ENCODE measurements around the gene ADAMTS12. TPM values are rescaled to one million over a fixed set of nuclear protein-coding genes. Genes with fewer than 3 reads are reported as not detected.

The ADAMTS12 gene
- polyA plus RNA-seq, 1 experiment: 46.8 TPM

- ChIA-PET POLR2A (no interaction called here), CTCF (no interaction called here)
- TF ChIP-seq, protein P1, sequence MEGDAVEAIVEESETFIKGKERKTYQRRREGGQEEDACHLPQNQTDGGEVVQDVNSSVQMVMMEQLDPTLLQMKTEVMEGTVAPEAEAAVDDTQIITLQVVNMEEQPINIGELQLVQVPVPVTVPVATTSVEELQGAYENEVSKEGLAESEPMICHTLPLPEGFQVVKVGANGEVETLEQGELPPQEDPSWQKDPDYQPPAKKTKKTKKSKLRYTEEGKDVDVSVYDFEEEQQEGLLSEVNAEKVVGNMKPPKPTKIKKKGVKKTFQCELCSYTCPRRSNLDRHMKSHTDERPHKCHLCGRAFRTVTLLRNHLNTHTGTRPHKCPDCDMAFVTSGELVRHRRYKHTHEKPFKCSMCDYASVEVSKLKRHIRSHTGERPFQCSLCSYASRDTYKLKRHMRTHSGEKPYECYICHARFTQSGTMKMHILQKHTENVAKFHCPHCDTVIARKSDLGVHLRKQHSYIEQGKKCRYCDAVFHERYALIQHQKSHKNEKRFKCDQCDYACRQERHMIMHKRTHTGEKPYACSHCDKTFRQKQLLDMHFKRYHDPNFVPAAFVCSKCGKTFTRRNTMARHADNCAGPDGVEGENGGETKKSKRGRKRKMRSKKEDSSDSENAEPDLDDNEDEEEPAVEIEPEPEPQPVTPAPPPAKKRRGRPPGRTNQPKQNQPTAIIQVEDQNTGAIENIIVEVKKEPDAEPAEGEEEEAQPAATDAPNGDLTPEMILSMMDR (IDR thresholded peaks at IDR 0.05; ENCODE audit: low read depth, low read length): no peak
- Histone ChIP-seq H3K4me3 (ENCODE audit: low read depth, low read length) (no peak overlapping the region), H3K9me3 (ENCODE audit: control insufficient read depth, insufficient read depth, low read length) (no peaks in the 10 kb centered on the region), H3K27me3 (ENCODE audit: control insufficient read depth, insufficient read depth, low read length) (no peaks in the 10 kb centered on the region), H3K27ac (ENCODE audit: low read depth, low read length) (no peak overlapping the region)
- no peak for DNase-seq (ENCODE audit: low read depth, low spot score)
Observed at GRCh38 chr5:33738097-33738496, 153.7 kb downstream of the ADAMTS12 start.

GRCh38 chr5:33737697-33738096 lies 154.1 kb downstream of the ADAMTS12 start:
- H3K27ac ChIP-seq (ENCODE audit: low read depth, low read length): no peak overlapping the region
- CTCF ChIA-PET: no interaction called here
- H3K4me3 ChIP-seq (ENCODE audit: low read depth, low read length): no peak overlapping the region
- POLR2A ChIA-PET: no interaction called here
- no peaks in the 10 kb centered on the region for H3K9me3 ChIP-seq (ENCODE audit: control insufficient read depth, insufficient read depth, low read length)
- no peak for DNase-seq (ENCODE audit: low read depth, low spot score)
- H3K27me3 ChIP-seq (ENCODE audit: control insufficient read depth, insufficient read depth, low read length): no peaks in the 10 kb centered on the region
- TF ChIP-seq, protein P1 (IDR thresholded peaks at IDR 0.05; ENCODE audit: low read depth, low read length): no peak

DNA sequence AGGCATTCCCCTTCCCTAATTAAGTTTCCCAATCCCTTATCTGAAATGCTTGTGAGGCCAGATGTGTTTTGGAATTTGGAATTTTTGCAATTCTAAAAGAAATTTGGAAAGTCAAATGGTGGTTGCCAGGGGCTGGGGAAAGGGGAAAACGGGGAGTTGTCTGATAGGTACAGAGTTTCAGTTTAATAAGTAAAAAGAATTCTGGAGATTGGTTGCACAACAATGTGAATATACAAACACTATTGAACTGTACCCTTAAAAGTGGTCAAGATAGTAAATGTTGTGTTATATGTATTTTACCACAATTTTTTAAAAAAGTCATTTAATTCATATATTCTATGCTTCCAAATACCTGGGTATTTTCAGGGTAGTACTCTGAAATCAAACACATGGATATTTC lies 154.5 kb downstream of the ADAMTS12 start:
- ChIA-PET CTCF (no interaction called here), POLR2A (no interaction called here)
- DNase-seq (ENCODE audit: low read depth, low spot score): no peak
- Histone ChIP-seq H3K9me3 (ENCODE audit: control insufficient read depth, insufficient read depth, low read length) (no peaks in the 10 kb centered on the region), H3K27ac (ENCODE audit: low read depth, low read length) (no peak overlapping the region), H3K27me3 (ENCODE audit: control insufficient read depth, insufficient read depth, low read length) (no peaks in the 10 kb centered on the region), H3K4me3 (ENCODE audit: low read depth, low read length) (no peak overlapping the region)
- TF ChIP-seq, protein P1 (IDR thresholded peaks at IDR 0.05; ENCODE audit: low read depth, low read length): no peak

- CTCF ChIA-PET: no interaction called here
- peak; percentile 75 for DNase-seq (ENCODE audit: low read depth, low spot score)
- POLR2A ChIA-PET: no interaction called here
- peak overlapping the region; percentile 33 for H3K27ac ChIP-seq (ENCODE audit: low read depth, low read length)
- no peaks in the 10 kb centered on the region for H3K27me3 ChIP-seq (ENCODE audit: control insufficient read depth, insufficient read depth, low read length)
- TF ChIP-seq, protein P1 (IDR thresholded peaks at IDR 0.05; ENCODE audit: low read depth, low read length): no peak
- no peak overlapping the region for H3K4me3 ChIP-seq (ENCODE audit: low read depth, low read length)
- no peaks in the 10 kb centered on the region for H3K9me3 ChIP-seq (ENCODE audit: control insufficient read depth, insufficient read depth, low read length)
Observed at GRCh38 chr5:33736510-33736909, 155.3 kb downstream of the ADAMTS12 start.

DNA sequence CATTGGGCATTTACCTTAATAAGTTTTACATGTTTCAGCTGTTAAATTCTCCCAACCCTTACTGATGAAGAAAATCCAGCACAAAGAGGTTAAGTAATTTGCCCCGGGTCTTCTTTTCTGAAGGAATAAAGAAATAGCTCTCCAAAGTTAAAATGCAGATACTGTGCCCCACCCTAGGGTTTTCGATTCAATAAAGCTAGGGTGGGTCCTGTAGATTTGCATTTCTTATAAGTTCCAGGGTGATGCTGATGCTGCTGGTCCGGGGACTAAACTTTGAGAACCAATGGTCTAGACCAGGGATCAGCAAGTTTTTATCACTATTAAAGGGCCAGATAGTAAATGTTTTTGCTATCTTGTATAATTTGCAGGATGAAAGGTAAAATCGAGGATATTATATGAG lies 156.7 kb downstream of the ADAMTS12 start:
- TF ChIP-seq, protein P1 (IDR thresholded peaks at IDR 0.05; ENCODE audit: low read depth, low read length): no peak
- no peak overlapping the region for H3K4me3 ChIP-seq (ENCODE audit: low read depth, low read length)
- ChIA-PET CTCF (interaction anchor here (1.1 to 2.3 kb wide), 3 partner anchors 146 to 235 kb away, joined by 4 to 12 read pairs (median 6); no protein-coding TSS in a partner anchor), POLR2A (no interaction called here)
- H3K9me3 ChIP-seq (ENCODE audit: control insufficient read depth, insufficient read depth, low read length): no peaks in the 10 kb centered on the region
- H3K27ac ChIP-seq (ENCODE audit: low read depth, low read length): no peak overlapping the region
- DNase-seq (ENCODE audit: low read depth, low spot score): no peak
- no peaks in the 10 kb centered on the region for H3K27me3 ChIP-seq (ENCODE audit: control insufficient read depth, insufficient read depth, low read length)
